Heart left ventricle (tissue), 16 donors: ENCODE data around the gene PDGFRB. TPM values are rescaled to one million over a fixed set of nuclear protein-coding genes. Genes with fewer than 3 reads are reported as not detected.

Experiments used
- ATAC-seq, 4 donors: fragments of 200-7000 bp; cut with Tn5 transposase; one replicate each; pipeline ENCODE4 v1.9.1; 2020 to 2022; ENCODE audit warnings: moderate library complexity in 4 of 4, mild to moderate bottlenecking in 3 of 4, moderate number of reproducible peaks in 1 of 4
- DNase-seq, 5 donors: peaks; one replicate each; pipeline ENCODE4 v3.0.0-alpha.2; 2020
- H3K27ac ChIP-seq, 12 donors: fragments of 200-600 bp; sonication (generic) in 4 of 12; one replicate each; pipeline versions ENCODE4 v1.5.0 to v1.8.0; 2016 to 2022; ENCODE audit warnings: mild to moderate bottlenecking in 2 of 12
- H3K27me3 ChIP-seq, 9 donors: fragments of 200-600 bp; sonication (generic) in 2 of 9; one replicate each; pipeline versions ENCODE4 v1.5.1 to v1.8.0; 2016 to 2022; ENCODE audit warnings: mild to moderate bottlenecking in 3 of 9
- H3K36me3 ChIP-seq, 9 donors: fragments of 200-600 bp; sonication (generic) in 2 of 9; one replicate each; pipeline versions ENCODE4 v1.5.0 to v1.8.0; 2018 to 2022; ENCODE audit warnings: mild to moderate bottlenecking in 2 of 9
- H3K4me1 ChIP-seq, 12 donors: fragments of 200-600 bp; sonication (generic) in 4 of 12; one replicate each; pipeline versions ENCODE4 v1.5.0 to v1.8.0; 2016 to 2022; ENCODE audit warnings: mild to moderate bottlenecking in 3 of 12
- H3K4me3 ChIP-seq, 12 donors: fragments of 200-600 bp; sonication (generic) in 4 of 12; one replicate each; pipeline versions ENCODE4 v1.5.0 to v1.8.0; 2017 to 2022; ENCODE audit warnings: mild to moderate bottlenecking in 9 of 12, moderate library complexity in 4 of 12
- H3K9me3 ChIP-seq, 12 donors: fragments of 200-600 bp; sonication (generic) in 4 of 12; one replicate each; pipeline versions ENCODE4 v1.5.0 to v1.8.0; 2016 to 2022; ENCODE audit warnings: mild to moderate bottlenecking in 1 of 12
- POLR2A ChIP-seq, 2 donors: fragments of 450-650 bp; IDR thresholded peaks; one replicate each; pipeline ENCODE4 v1.6.1; 2017; ENCODE audit warnings: antibody characterized with exemption in 2 of 2, mild to moderate bottlenecking in 2 of 2, moderate library complexity in 2 of 2
- WGBS, 4 donors: extraction: QIAGEN DNeasy Blood & Tissue Kit in 2 of 4; methylation state at CpG; one replicate each; pipeline versions ENCODE4 v1.1.5 to v1.1.7; 2013 to 2018; 5-methylcytosine and 5-hydroxymethylcytosine counted together
- intact Hi-C, 10 donors: fragments of 100-400 bp; cut with DNase I; formaldehyde crosslinking; loops; one replicate each; pipeline versions ENCODE4 v1.11.1 to v1.14.2; 2022
- polyA plus RNA-seq, 2 donors: library from polyadenylated mRNA; stranded (reverse); fragments of 200-250 nt; gene quantifications; one replicate each; pipeline ENCODE4 v1.2.3, GENCODE V29; 2013
- total RNA-seq, 9 donors: library from RNA; depleted of rRNA in 2 of 9; stranded (reverse); fragments of >200 nt in 2 of 9; fragmentation: NEBNext Ultra II Directional in 3 of 9; extraction: Animal tissue kit (Norgen Biotek cat#: 25700) in 3 of 9; gene quantifications; one replicate each; pipeline versions ENCODE4 v1.1.0 to v1.2.4, GENCODE V29; 2016 to 2023
- TF ChIP-seq, protein P1 (sequence below), 12 donors: fragments of 200-600 bp; sonication (generic) in 4 of 12; IDR thresholded peaks; one replicate each; pipeline versions ENCODE4 v1.5.0 to v1.8.0; 2018 to 2022; ENCODE audit warnings: antibody characterized with exemption in 12 of 12, mild to moderate bottlenecking in 5 of 12
- donor health status: ischemic (EF 13 %, LVEDD 7.1; RV severe dilation, severe dysfunction).
- donor health status: healthy with polysubstance abuse.
- donor health status: DM: no; HTN: yes; CAD: no.
- donor health status: DM: no; HTN: no; CAD: no.
- donor health status: ischemic (EF 25% LVEDD 6.9; RV normal size, moderate dysfunction).
- donor health status: ischemic (EF 25% LVEDD 5.7; RV mildly dilated, moderate dysfunction).
- donor health status: healthy.
- donor health status: DM: yes; HTN: yes; CAD: no.
- donor health status: ischemic (EF 35%, LVEDD 5.7; RV mildly dilated, moderate dysfunction).
- donor health status: nonischemic (EF 11% LVEDD 7.7; RV severe dilation, severe dysfunction).
- donor health status: DM: yes; HTN: yes; CAD: no.
- donor health status: PGD.
- donor health status: ischemic (EF 29% LVEDD 5.4; RV normal size, mild dysfunction).
- donor health status: nonischemic (EF 23%, LVEDD 6.1; RV moderate dilation, normal function).

Gene PDGFRB
- total and polyA plus RNA-seq, 11 donors, result 27.6 to 112 (median 45.6) TPM

GRCh38 chr5:150186137-150186536 is 30.5 kb upstream of the PDGFRB start:
- no peak for TF ChIP-seq POLR2A (IDR thresholded peaks at IDR 0.05)
- TF ChIP-seq, protein P1, sequence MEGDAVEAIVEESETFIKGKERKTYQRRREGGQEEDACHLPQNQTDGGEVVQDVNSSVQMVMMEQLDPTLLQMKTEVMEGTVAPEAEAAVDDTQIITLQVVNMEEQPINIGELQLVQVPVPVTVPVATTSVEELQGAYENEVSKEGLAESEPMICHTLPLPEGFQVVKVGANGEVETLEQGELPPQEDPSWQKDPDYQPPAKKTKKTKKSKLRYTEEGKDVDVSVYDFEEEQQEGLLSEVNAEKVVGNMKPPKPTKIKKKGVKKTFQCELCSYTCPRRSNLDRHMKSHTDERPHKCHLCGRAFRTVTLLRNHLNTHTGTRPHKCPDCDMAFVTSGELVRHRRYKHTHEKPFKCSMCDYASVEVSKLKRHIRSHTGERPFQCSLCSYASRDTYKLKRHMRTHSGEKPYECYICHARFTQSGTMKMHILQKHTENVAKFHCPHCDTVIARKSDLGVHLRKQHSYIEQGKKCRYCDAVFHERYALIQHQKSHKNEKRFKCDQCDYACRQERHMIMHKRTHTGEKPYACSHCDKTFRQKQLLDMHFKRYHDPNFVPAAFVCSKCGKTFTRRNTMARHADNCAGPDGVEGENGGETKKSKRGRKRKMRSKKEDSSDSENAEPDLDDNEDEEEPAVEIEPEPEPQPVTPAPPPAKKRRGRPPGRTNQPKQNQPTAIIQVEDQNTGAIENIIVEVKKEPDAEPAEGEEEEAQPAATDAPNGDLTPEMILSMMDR (IDR thresholded peaks at IDR 0.05), result no peak
- no peaks in the 10 kb centered on the region for H3K36me3 ChIP-seq
- H3K4me1 ChIP-seq, result peaks cover 0 to 33% (median 14%) of the 10 kb centered on the region in 12 donors
- DNase-seq (no peak), ATAC-seq (no peak)
- no peaks in the 10 kb centered on the region for H3K9me3 ChIP-seq
- intact Hi-C loops, result no loop called here
- H3K27ac ChIP-seq, result no peak overlapping the region
- no peak overlapping the region for H3K4me3 ChIP-seq
- H3K27me3 ChIP-seq, result peaks cover 9 to 30% (median 19%) of the 10 kb centered on the region in 9 donors
- WGBS, 4 donors, result 92 to 97% (median 95%) methylated on average over 8 of the region's 8 CpGs

- TF ChIP-seq, protein P1 (IDR thresholded peaks at IDR 0.05), result no peak
- no peak for TF ChIP-seq POLR2A (IDR thresholded peaks at IDR 0.05)
- no peaks in the 10 kb centered on the region for H3K9me3 ChIP-seq
- H3K4me1 ChIP-seq, result peaks cover 0 to 40% (median 23%) of the 10 kb centered on the region in 12 donors
- DNase-seq (no peak), ATAC-seq (no peak)
- no peaks in the 10 kb centered on the region for H3K36me3 ChIP-seq
- 91 to 93% (median 92%) methylated on average over 12 of the region's 12 CpGs for WGBS, 4 donors
- H3K27ac ChIP-seq, result peak overlapping the region in 1 of 12 donors; percentile 61
- H3K4me3 ChIP-seq, result no peak overlapping the region
- H3K27me3 ChIP-seq, result peaks cover 6 to 24% (median 14%) of the 10 kb centered on the region in 9 donors
- intact Hi-C loops, result no loop called here
Measured at GRCh38 chr5:150184990-150185912, 29.6 kb upstream of the PDGFRB start.

DNA sequence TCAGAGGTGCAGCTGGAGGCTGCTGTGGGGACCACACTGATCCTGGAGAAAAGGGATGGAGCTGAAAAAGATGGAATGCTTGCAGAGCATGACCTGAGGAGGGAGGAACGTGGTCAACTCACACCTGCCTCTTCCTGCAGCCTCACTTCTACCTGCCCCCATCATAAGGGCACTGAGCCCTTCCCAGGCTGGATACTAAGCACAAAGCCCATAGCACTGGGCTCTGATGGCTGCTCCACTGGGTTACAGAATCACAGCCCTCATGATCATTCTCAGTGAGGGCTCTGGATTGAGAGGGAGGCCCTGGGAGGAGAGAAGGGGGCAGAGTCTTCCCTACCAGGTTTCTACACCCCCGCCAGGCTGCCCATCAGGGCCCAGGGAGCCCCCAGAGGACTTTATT is 28.4 kb upstream of the PDGFRB start:
- Histone ChIP-seq H3K36me3 (no peaks in the 10 kb centered on the region), H3K4me1 (peaks cover 0 to 42% (median 28%) of the 10 kb centered on the region in 12 donors), H3K9me3 (no peaks in the 10 kb centered on the region), H3K4me3 (no peak overlapping the region), H3K27ac (no peak overlapping the region), H3K27me3 (peaks cover 0 to 12% (median 3%) of the 10 kb centered on the region in 9 donors)
- 88 to 100% (median 89%) methylated on average over 2 of the region's 2 CpGs for whole genome bisulfite sequencing, 4 donors
- intact Hi-C loops, result no loop called here
- DNase-seq (no peak), ATAC-seq (no peak)
- TF ChIP-seq, protein P1 (IDR thresholded peaks at IDR 0.05), result no peak
- no peak for TF ChIP-seq POLR2A (IDR thresholded peaks at IDR 0.05)

GRCh38 chr5:150183436-150183835 is 27.8 kb upstream of the PDGFRB start:
- no peak for TF ChIP-seq POLR2A (IDR thresholded peaks at IDR 0.05)
- TF ChIP-seq, protein P1 (IDR thresholded peaks at IDR 0.05), result no peak
- WGBS, 4 donors, result 93 to 96% (median 95%) methylated on average over 8 to 12 of the region's 12 CpGs
- intact Hi-C loops, result no loop called here
- H3K9me3 ChIP-seq, result no peaks in the 10 kb centered on the region
- DNase-seq, result no peak
- peaks cover 0 to 6% (median 0%) of the 10 kb centered on the region in 9 donors for H3K27me3 ChIP-seq
- no peak for ATAC-seq
- no peak overlapping the region for H3K27ac ChIP-seq
- H3K36me3 ChIP-seq, result no peaks in the 10 kb centered on the region
- peaks cover 0 to 42% (median 28%) of the 10 kb centered on the region in 12 donors for H3K4me1 ChIP-seq
- no peak overlapping the region for H3K4me3 ChIP-seq
